Suprapubic skin (tissue), 4 donors: ENCODE measurements around the gene CCSER2. TPM values are rescaled to one million over a fixed set of nuclear protein-coding genes. Genes with fewer than 3 reads are reported as not detected.

Source experiments
- DNase-seq, 2 donors: peaks; one replicate each; pipeline ENCODE4 v3.0.0-alpha.2; 2019; ENCODE audit warnings: low spot score in 2 of 2
- H3K27ac ChIP-seq: fragments of 200-600 bp; sonication (generic); one replicate; pipeline ENCODE4 v1.5.1; 2019
- H3K27me3 ChIP-seq: fragments of 200-600 bp; sonication (generic); one replicate; pipeline ENCODE4 v1.5.1; 2019
- H3K36me3 ChIP-seq: fragments of 200-600 bp; sonication (generic); one replicate; pipeline ENCODE4 v1.5.1; 2019
- H3K4me1 ChIP-seq: fragments of 200-600 bp; sonication (generic); one replicate; pipeline ENCODE4 v1.5.1; 2019
- H3K4me3 ChIP-seq: fragments of 200-600 bp; sonication (generic); one replicate; pipeline ENCODE4 v1.5.1; 2019; ENCODE audit warnings: mild to moderate bottlenecking
- H3K9me3 ChIP-seq: fragments of 200-600 bp; sonication (generic); one replicate; pipeline ENCODE4 v1.5.1; 2019
- EP300 ChIP-seq: sonication (generic); formaldehyde crosslinking; IDR thresholded peaks from one replicate; pipeline ENCODE4 v1.6.1; 2017; ENCODE audit warnings: antibody characterized with exemption
- POLR2A ChIP-seq, 2 donors: fragments of 450-650 bp; IDR thresholded peaks; one replicate each; pipeline ENCODE4 v1.6.1; 2017; ENCODE audit warnings: antibody characterized with exemption in 2 of 2, mild to moderate bottlenecking in 2 of 2, moderate library complexity in 2 of 2
- POLR2AphosphoS5 ChIP-seq, 3 donors: sonication (generic); formaldehyde crosslinking; IDR thresholded peaks; one replicate each; pipeline ENCODE4 v1.6.1; 2017; ENCODE audit warnings: antibody characterized with exemption in 3 of 3
- WGBS: methylation state at CpG from one replicate; pipeline ENCODE4 v1.1.5; 2018; 5-methylcytosine and 5-hydroxymethylcytosine counted together
- total RNA-seq, 4 donors: library from RNA; depleted of rRNA; stranded (reverse); fragments of >200 nt; gene quantifications; one replicate each; pipeline ENCODE4 v1.1.0, GENCODE V29; 2016
- TF ChIP-seq, protein P1 (sequence below), 2 donors: fragments of 200-600 bp in 1 of 2; fragments of 450-650 bp in 1 of 2; sonication (generic) in 1 of 2; IDR thresholded peaks; one replicate each; pipeline ENCODE4 v1.5.1; 2016 to 2019; ENCODE audit warnings: antibody characterized with exemption in 2 of 2, mild to moderate bottlenecking in 1 of 2, moderate library complexity in 1 of 2

CCSER2 gene
- total RNA-seq, 4 donors from 2014 or later = 39.8 to 52.7 (median 47.9) TPM

DNA sequence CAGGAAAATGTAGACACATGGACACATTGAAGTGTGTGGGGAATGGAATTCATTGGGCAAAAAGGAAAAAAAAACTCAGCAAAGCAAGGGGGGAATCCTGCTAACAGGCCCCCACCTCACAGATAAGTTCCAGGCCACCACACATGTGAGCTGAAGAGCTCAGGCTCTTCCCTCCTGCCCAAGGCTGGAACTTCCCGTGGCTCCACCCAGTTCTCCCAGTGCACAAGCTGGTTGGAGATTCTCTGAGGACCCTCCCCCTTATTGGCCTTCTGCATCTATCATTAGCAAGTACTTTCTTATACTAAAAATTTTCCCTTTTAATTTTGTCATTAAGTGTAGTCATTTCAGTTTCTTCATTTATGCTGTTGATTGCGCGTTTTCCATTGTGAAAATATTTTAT is 190.8 kb downstream of the CCSER2 start:
- Histone ChIP-seq H3K27me3 (no peaks in the 10 kb centered on the region), H3K4me1 (peaks cover 4% of the 10 kb centered on the region), H3K9me3 (no peaks in the 10 kb centered on the region), H3K4me3 (no peak overlapping the region), H3K36me3 (peaks cover 13% of the 10 kb centered on the region), H3K27ac (no peak overlapping the region)
- DNase-seq = no peak
- 96% methylated on average over 3 of the region's 3 CpGs for WGBS
- TF ChIP-seq, protein P1, sequence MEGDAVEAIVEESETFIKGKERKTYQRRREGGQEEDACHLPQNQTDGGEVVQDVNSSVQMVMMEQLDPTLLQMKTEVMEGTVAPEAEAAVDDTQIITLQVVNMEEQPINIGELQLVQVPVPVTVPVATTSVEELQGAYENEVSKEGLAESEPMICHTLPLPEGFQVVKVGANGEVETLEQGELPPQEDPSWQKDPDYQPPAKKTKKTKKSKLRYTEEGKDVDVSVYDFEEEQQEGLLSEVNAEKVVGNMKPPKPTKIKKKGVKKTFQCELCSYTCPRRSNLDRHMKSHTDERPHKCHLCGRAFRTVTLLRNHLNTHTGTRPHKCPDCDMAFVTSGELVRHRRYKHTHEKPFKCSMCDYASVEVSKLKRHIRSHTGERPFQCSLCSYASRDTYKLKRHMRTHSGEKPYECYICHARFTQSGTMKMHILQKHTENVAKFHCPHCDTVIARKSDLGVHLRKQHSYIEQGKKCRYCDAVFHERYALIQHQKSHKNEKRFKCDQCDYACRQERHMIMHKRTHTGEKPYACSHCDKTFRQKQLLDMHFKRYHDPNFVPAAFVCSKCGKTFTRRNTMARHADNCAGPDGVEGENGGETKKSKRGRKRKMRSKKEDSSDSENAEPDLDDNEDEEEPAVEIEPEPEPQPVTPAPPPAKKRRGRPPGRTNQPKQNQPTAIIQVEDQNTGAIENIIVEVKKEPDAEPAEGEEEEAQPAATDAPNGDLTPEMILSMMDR (IDR thresholded peaks at IDR 0.05) = no peak
- TF ChIP-seq EP300 = no peak
- TF ChIP-seq POLR2A (IDR thresholded peaks at IDR 0.05) = no peak
- no peak for TF ChIP-seq POLR2AphosphoS5 (IDR thresholded peaks at IDR 0.05)

DNA sequence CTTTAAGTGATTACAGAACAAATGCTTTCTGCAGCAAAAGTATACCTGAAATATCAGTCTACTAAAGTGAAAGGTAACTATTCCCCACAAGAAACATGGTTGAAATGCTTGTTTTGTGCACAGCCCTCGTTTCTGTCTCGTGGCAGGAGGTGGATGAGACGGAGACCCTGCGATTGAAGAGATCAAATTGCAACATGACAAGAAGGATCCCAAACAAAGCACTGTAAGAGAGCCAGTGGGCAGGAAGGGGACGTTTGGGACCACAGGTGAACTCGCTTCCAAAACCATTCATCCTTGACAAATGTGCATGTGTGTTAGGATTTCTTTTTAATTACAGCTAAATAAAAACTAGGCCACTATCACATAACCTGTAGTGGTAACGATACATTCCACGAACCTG is 192.6 kb downstream of the CCSER2 start:
- peaks cover 4% of the 10 kb centered on the region for H3K4me1 ChIP-seq
- no peaks in the 10 kb centered on the region for H3K36me3 ChIP-seq
- no peak for DNase-seq
- no peak overlapping the region for H3K27ac ChIP-seq
- peaks cover 6% of the 10 kb centered on the region for H3K9me3 ChIP-seq
- TF ChIP-seq POLR2A (IDR thresholded peaks at IDR 0.05) (no peak), EP300 (no peak), POLR2AphosphoS5 (IDR thresholded peaks at IDR 0.05) (no peak)
- TF ChIP-seq, protein P1 (IDR thresholded peaks at IDR 0.05) = no peak
- 68% methylated on average over 8 of the region's 8 CpGs for WGBS
- H3K4me3 ChIP-seq = no peak overlapping the region
- H3K27me3 ChIP-seq = no peaks in the 10 kb centered on the region

- H3K36me3 ChIP-seq = no peaks in the 10 kb centered on the region
- 80% methylated on average over 2 of the region's 2 CpGs for WGBS
- no peak overlapping the region for H3K4me3 ChIP-seq
- DNase-seq = no peak
- no peak overlapping the region for H3K27ac ChIP-seq
- no peak for TF ChIP-seq POLR2AphosphoS5 (IDR thresholded peaks at IDR 0.05)
- TF ChIP-seq, protein P1 (IDR thresholded peaks at IDR 0.05) = no peak
- TF ChIP-seq POLR2A (IDR thresholded peaks at IDR 0.05) = no peak
- peaks cover 4% of the 10 kb centered on the region for H3K4me1 ChIP-seq
- no peaks in the 10 kb centered on the region for H3K27me3 ChIP-seq
- H3K9me3 ChIP-seq = peaks cover 9% of the 10 kb centered on the region
Observed at GRCh38 chr10:84521468-84521867, 193.1 kb downstream of the CCSER2 start.

GRCh38 chr10:84522612-84523462 is 194.4 kb downstream of the CCSER2 start:
- H3K4me3 ChIP-seq = no peak overlapping the region
- no peak overlapping the region for H3K27ac ChIP-seq
- DNase-seq = no peak
- no peak for TF ChIP-seq POLR2AphosphoS5 (IDR thresholded peaks at IDR 0.05)
- no peak for TF ChIP-seq EP300
- TF ChIP-seq, protein P1 (IDR thresholded peaks at IDR 0.05) = no peak
- no peak for TF ChIP-seq POLR2A (IDR thresholded peaks at IDR 0.05)
- H3K27me3 ChIP-seq = no peaks in the 10 kb centered on the region
- H3K9me3 ChIP-seq = peaks cover 9% of the 10 kb centered on the region
- H3K36me3 ChIP-seq = no peaks in the 10 kb centered on the region
- H3K4me1 ChIP-seq = peaks cover 9% of the 10 kb centered on the region
- WGBS = 64% methylated on average over 9 of the region's 9 CpGs

DNA sequence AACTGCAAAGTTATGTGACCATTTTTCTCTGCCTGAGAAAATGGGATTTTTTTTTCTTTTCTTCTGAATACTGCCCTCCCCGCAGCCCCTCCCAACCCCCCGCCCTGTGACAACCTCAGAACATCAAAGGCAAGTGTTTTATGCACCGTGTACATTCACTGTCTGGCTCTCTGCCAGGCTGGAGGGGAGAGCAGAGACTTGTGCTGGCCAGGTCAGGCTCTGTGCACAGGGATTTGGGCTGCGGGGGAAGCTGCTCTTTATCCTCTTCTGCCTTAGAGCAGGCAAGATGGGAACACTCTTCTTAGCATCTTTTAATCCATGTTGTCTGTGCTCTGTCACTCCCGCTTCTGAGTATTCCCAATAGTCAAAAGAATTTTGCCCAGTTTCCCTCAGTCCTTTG is 195.1 kb downstream of the CCSER2 start:
- no peak for TF ChIP-seq POLR2A (IDR thresholded peaks at IDR 0.05)
- Histone ChIP-seq H3K27ac (no peak overlapping the region), H3K27me3 (no peaks in the 10 kb centered on the region), H3K4me3 (no peak overlapping the region), H3K4me1 (peaks cover 10% of the 10 kb centered on the region), H3K36me3 (no peaks in the 10 kb centered on the region), H3K9me3 (peaks cover 9% of the 10 kb centered on the region)
- 22% methylated on average over 5 of the region's 5 CpGs for WGBS
- DNase-seq = no peak
